22Rv1 (cell line): ENCODE results near the gene PDRG1.

Experiments used
- CTCF ChIP-seq: fragments of 450-650 bp; IDR thresholded peaks from 2 replicates; pipeline ENCODE4 v1.5.1; 2017; ENCODE audit warnings: mild to moderate bottlenecking
- ZFX ChIP-seq: fragments of 450-650 bp; IDR thresholded peaks from 2 replicates; pipeline ENCODE4 v1.6.1; 2017; ENCODE audit warnings: antibody characterized with exemption, borderline replicate concordance

GRCh38 chr20:31939661-31940060, 12.2 kb downstream of the PDRG1 start:
- TF ChIP-seq CTCF = no peak
- no peak for TF ChIP-seq ZFX
